Measurements from ENCODE around the gene SLX4IP. TPM values are rescaled to one million over a fixed set of nuclear protein-coding genes. Genes with fewer than 3 reads are reported as not detected.

SLX4IP gene
- total RNA-seq, 1 experiment from 2014 or later = 11.1 TPM

- intact Hi-C loops (cut with micrococcal nuclease) = no loop called here
- Histone ChIP-seq H3K4me1 (ENCODE audit: control insufficient read depth in 1 of 2, insufficient read depth in 2 of 2, low read length in 2 of 2) (peaks cover 8 to 14% of the 10 kb centered on the region in 2 experiments; a peak in 2 of 4 replicates), H3K4me3 (replicated peaks in 1 of 2; ENCODE audit: low read depth in 1 of 2, low read length in 2 of 2) (no peak overlapping the region), H3K27ac (ENCODE audit: low read depth, low read length) (no peak overlapping the region), H2AFZ (ENCODE audit: low read depth, low read length, poor library complexity, severe bottlenecking) (no peak overlapping the region), H3K36me3 (ENCODE audit: control insufficient read depth in 1 of 2, insufficient read depth in 2 of 2, low read length in 2 of 2) (no peaks in the 10 kb centered on the region), H3K79me2 (ENCODE audit: insufficient read depth, low read length) (no peaks in the 10 kb centered on the region), H3K9me3 (ENCODE audit: control insufficient read depth in 1 of 2, insufficient read depth in 1 of 2, low read depth in 1 of 2, low read length in 2 of 2) (no peaks in the 10 kb centered on the region), H4K20me1 (ENCODE audit: insufficient read depth) (no peaks in the 10 kb centered on the region), H3K4me2 (ENCODE audit: low read length) (no peak overlapping the region), H3K9ac (ENCODE audit: low read length) (no peak overlapping the region), H3K9me2 (ENCODE audit: insufficient read depth) (no peaks in the 10 kb centered on the region), H3K27me3 (ENCODE audit: insufficient read depth, low read length) (no peaks in the 10 kb centered on the region)
- ChIA-PET POLR2A (no interaction called here), CTCF (interaction anchor here (1.4 kb wide), 1 partner anchor 9 kb away, joined by 4 read pairs; no protein-coding TSS in a partner anchor), RAD21 (ENCODE audit: low non-redundant PET in 1 of 2, low total read pairs in 2 of 2, uncharacterized antibody in 2 of 2, unreplicated experiment in 2 of 2) (no interaction called here)
- DNase-seq (ENCODE audit: low read depth, low spot score) (no peak), ATAC-seq (peak; percentile 82)
- TF ChIP-seq SRF (IDR thresholded peaks at IDR 0.05; ENCODE audit: low read depth) (no peak), CTCF (IDR thresholded peaks at IDR 0.05 in 2 of 3, conservative IDR thresholded peaks at IDR 0.05 in 1 of 3; ENCODE audit: borderline replicate concordance in 1 of 3, insufficient read depth in 1 of 3, low read depth in 2 of 3, low read length in 2 of 3) (peak in 2 of 3 experiments; percentile 11 to 23; a peak in 3 of 6 replicates), ZBTB33 (IDR thresholded peaks at IDR 0.05; ENCODE audit: extremely low read depth, insufficient replicate concordance, low read length) (no peak), POLR2A (IDR thresholded peaks at IDR 0.05; ENCODE audit: borderline replicate concordance, extremely low read depth, insufficient read depth, insufficient read length) (no peak), FOSL1 (IDR thresholded peaks at IDR 0.05; ENCODE audit: low read depth) (no peak)
- no TSS peak for BruUV-seq (replicated peaks)
Measured at GRCh38 chr20:10478930-10479329, 43.8 kb downstream of the SLX4IP start.

All from HCT116 (cell line).